GM18526 (cell line): ENCODE data around the gene ST6GAL2.

Experiments used
- POLR2A ChIP-seq: IDR thresholded peaks from 3 replicates; pipeline ENCODE4 v1.6.1; 2011; ENCODE audit not compliant: insufficient read length; ENCODE audit errors: extremely low read depth

The ST6GAL2 gene

DNA sequence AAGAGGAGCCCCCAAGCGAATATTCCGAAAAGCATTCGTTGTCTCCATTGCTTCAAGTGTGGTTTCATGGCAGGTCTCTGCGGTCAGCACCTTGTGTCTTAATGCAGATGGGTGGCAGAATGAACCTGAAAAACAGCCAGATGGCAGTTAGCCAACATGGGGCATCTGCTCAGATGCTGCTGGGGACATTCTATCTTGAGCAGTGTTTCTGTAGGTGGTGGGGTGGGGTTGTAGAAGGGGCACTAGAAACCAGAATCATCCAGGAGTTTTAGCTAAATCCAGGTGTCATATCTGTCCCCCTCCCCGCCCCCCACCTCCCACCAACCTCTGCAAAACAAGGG, 42.1 kb downstream of the ST6GAL2 start:
- TF ChIP-seq POLR2A, result no peak

DNA sequence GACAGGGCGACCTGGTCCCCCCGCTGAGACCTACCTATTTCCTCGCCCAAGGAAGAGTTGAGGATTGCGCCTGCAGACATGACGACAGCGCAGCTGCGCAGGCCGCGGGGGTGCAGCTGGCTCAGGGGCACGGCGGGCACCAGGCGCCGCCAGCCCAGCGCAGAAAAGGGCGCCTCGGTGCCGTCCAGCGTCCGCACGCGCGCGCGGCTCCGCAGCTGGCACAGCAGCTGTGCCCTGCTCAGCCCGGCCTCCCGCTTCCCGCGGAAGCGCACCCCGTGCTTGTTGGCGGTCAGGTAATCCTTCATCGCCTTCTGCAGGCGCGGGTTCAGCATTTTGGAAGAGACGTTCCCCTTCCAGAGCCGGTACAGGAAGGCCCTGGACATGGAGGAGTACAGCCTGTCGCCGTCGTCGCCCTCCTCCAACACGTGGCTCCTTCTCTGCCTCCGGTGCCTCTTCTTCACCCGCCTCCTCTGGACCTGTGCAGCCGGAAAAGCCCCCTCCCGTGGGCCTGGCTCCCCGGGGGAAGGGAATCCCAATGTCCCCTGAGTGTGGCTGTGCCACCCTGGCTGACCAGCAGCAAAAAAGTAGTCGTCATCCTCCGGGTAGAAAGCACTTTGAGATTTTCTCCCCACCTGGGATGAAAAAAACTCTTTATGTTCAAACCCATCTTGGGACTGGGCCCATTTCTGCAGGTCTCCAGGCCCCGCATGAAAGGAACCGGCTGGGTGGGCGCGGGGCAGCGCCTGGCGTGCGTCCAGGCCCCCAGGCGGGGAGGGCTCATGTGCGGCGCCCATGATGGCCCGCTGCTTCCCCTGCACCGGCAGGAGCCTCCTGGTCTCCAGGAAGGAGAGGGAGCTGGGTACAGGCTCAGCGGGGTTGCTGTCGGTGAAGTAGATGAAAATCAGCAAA, 42.7 kb downstream of the ST6GAL2 start:
- TF ChIP-seq POLR2A, result no peak

DNA sequence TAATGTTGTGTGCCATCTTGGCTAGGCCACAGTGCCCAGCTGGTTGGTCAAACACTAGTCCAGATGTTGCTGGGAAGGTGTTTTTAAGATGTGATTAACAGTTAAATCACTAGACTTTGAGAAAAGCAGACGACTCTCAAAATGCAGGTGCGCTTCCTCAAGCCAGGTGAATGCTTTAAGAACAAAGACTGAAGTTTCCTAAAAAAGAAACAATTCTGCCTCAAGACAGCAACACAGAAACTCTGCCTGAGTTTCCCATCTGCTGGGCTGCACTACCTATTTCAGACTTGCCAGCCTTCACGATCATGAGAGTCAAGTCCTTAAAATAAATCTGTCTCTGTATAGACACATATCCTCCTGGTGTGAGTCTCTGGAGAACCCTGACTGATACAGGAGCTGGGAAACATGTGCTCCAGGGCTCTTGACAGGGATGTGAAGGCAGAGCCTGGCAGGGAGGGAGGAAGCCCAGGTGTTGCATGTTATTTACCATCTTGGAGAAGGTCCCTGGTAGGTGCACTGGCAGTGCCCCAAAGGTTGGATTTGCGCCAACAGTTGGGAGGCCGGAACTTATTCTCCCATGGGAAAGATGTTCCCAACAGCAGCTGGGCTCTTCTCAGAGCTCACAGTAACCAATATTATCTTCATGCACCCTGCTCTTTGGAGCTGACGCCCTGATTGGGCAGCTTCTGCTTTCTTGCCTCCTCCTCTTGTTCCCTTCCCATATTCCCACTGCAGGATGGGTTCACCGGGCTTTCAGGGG, 43.9 kb downstream of the ST6GAL2 start:
- TF ChIP-seq POLR2A, result no peak

DNA sequence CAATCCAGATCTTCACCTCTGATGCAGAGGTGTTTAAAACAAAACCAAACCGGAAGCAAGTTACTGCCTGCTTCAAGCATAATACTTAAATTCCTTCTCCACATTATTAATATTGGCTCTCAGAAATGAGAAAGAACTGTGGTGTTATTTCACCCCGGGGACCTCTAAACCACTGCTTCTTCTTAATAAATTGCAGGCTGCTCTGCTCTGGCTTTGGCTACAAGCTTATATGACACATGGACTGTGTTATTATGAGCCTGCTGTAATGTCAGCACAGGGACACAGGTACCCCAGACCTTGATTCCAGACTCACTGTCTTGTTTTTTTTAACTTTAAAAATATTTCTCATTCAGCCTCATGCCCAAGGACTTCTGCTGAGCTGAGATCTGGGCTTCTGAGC, 45.1 kb downstream of the ST6GAL2 start:
- no peak for TF ChIP-seq POLR2A

DNA sequence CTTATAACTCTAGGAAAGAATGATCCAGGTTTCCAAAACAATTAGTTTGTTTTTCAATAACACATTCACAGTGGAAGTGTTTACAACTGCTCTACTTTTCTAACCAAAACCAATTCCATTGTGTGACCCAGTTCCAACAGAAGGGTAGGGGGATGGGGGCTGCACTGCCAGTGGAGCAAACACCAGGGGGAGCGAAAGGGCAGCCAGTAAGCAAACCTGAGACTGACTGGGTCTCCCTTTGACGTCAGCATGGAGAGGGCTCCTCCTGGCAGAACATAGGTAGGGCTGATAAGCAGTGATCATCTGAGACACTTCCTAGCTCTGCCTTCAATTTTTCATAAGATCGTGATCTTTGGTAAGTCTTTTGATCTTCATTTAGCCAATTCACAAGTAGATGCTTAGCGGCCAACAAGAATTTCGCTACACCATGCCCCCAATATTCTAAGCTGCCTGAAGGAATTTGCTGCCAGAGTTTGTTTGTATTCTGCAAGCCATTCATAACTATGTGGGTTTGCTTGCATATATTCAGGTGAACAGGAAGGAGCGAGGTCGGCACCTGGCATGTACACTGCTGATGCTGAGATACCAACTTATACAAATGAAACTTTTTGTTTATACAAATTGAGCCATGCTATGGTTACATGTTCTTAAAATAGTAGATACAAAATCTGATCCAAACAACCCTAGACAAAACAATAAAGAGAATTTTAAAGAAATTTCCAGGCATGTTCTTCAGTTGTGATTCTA, 45.9 kb downstream of the ST6GAL2 start:
- TF ChIP-seq POLR2A, result no peak

DNA sequence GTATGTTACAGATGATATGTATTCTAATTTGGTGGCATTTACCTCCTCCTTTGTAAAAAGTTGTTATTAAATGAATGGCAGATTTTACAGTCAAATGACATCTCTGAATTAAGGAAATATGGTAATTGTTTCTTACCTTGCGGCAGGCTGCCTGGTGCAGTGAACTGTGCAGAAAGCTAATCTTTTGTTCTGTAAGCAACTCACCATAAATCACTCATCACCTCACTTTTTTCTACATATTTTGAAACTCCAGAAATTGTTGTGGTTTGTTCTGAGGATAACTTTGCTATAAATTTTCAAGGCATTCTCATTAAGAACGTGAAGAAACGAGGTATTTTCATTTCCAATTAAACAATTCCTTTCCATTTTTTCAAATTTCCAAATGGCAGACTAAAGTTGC, 52.7 kb downstream of the ST6GAL2 start:
- TF ChIP-seq POLR2A, result no peak

DNA sequence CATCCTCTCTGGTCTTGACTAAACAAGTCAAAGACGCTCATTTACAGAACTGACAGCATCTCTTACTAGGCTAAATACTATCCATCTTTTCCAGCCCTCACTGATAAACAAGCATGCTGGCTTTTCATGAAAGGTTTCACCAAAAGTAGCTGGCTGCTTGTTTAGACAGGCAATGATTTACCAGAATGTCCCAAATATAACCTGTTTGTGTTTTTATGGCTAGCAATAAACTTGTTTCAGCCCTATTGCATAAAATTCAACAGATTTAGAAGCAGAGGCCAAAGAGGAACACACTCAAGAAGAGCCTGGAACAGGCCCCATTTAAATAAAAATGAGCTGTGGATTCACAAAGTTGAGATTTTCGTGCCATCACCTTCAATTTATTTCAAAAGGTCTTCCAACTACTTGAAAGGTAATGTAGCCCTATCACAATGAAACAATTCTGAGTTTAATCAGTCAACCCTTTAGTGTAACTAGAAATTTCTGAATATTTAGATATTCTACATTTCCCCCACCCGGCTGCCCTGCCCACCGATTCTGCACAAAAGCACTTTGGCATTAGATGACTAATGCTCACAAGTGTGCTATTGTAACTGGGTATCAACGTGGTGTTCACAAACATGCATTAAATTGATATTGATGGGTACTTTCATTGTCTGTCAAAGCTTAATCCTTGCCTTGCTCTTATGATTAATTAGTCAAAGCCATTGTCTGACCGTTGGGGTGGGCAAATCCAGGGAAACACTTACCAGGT, 54.0 kb downstream of the ST6GAL2 start:
- TF ChIP-seq POLR2A, result no peak

DNA sequence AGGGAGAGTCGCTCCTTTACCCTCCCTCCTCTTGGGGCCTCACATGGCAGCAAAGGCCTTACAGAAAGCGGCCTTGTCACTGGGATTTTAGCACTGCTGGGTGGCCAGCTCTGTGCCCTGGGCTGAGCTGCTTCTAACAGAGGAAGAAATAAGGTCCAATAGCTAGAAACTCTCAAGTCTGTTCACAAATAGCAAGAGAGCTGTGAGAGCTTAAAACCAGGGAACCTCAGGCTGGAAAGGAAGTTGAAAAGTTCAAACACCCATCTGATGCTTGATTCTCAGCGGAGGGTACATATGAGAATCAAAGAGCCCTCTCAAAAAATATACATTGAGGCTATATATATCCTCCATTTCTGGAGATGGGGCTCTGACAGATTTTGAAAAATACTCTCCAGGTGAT, 54.7 kb downstream of the ST6GAL2 start:
- no peak for TF ChIP-seq POLR2A

DNA sequence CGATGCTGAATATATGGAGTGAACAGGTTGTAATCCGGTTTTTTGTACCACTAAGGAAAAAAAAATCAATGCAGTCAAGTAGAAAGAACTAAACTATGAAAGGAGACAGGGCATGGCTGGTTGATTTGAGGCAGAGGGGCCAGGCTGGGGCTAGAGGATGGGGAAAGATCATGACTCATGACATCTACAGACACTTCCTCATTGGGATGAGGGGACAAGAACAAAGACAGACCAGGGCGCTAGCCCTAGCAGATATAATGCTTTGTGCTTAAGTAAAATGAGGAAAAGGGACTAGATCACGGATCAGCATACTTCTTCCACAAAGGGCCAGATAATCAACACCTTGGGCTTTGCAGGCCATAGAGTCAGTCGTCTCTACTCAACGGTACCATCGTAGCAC, 55.8 kb downstream of the ST6GAL2 start:
- no peak for TF ChIP-seq POLR2A

DNA sequence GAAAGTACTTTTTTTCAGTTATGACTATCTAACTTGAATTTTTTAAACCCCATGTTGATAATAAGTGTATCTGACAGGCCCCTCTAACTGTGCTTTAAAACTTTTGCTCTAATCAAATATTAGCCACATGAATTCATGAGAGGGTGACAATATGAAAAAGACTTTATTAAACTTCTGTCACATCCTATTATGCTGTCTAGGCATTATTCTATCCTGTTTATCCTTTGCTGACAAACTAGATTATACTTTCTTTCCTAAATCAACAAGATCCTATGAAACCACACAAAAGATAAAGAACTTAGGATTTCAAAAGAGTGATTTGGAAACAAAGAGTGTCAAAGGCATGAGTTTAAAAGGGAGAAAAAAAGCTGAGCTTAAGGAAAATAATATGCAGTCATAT, 57.8 kb downstream of the ST6GAL2 start:
- TF ChIP-seq POLR2A, result no peak

DNA sequence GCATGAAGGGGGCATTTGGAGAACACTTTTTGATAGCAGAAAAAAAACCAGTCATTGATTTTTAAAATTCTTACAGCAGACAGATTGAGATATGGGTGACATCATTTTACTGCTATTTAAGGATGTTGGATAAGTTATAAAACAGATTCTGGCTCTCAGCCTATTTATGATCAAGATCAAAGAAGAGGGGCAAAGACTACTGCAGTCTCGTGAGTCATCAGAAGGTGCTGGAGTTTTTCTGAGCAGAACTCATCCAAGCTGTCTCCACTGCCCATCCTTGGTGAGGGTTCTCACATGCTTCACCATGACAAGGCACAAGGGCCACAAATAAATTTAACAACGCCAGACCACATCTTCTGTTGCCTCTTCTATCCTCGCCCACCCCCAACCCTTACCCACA, 58.8 kb downstream of the ST6GAL2 start:
- TF ChIP-seq POLR2A, result no peak

DNA sequence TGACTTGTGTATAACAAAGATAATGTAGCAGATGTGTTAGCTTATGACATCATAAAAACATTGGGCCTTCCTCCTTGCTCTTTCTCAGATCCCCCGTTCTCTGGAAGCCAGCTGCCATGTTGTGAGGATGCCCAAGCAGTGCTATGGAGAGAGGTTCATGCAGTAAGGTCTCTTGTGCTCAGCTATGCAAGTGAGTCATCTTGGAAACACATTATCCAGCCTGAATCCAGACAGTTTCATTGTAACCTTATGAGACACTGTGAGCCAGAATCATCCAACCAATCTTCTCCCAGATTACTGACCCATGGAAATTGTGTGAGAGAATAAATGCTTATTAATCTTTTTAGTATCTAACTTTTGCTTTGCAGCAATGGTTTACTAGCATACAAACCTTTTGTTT, 60.8 kb downstream of the ST6GAL2 start:
- no peak for TF ChIP-seq POLR2A

DNA sequence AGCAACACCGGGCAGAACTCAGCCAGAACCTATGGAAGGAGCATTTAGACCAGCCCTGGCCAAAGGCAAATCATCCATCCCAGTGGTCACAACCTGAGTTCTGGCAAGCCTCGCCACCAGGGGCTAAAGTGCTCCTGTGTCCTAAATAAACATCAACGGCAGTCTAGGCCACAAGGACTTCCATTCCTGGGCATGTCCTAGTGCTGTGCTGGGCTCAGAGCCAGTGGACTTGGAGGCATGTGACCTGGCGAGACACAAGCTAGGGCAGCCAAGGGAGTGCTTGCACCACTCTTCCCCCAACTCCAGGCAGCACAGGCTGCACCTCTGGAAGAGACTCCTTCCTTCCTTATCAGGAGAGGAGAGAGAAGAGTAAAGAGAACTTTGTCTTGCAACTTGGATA, 69.0 kb downstream of the ST6GAL2 start:
- no peak for TF ChIP-seq POLR2A

DNA sequence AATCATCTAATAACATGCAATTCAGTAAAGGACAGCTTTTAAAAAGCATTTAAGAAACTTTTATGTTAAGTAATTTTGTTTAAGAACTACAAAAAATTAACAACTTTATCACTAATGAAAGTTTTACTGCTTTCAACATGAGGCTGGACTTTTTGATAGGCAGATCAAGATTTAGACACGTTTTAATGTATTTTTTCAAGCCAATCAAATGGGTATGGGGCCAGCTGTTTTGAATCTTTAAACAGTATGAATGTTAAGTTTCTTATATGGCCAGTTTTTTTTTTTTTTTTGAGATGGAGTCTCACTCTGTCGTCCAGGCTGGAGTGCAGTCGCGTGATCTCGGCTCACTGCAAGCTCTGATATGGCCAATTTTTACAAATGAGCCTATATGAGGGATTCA, 73.1 kb downstream of the ST6GAL2 start:
- no peak for TF ChIP-seq POLR2A

DNA sequence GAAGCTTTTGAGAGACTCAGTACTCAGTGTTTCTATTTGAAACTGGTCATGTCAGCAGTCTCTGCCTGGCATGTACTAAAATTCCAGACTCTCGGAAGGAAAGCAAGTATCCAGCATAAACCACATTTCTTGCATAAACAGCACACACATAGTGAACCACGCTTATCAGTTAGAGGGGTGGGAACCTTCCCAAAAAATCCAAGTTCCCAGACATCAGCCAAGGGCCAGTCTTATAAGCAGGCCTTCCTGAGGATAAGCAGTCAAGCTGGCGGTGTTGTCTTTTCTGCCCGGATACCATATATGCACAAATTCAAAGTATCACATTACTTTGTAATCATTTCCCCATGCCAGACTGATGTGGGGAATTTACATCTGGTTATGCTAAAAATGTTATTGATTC, 73.6 kb downstream of the ST6GAL2 start:
- TF ChIP-seq POLR2A, result no peak

DNA sequence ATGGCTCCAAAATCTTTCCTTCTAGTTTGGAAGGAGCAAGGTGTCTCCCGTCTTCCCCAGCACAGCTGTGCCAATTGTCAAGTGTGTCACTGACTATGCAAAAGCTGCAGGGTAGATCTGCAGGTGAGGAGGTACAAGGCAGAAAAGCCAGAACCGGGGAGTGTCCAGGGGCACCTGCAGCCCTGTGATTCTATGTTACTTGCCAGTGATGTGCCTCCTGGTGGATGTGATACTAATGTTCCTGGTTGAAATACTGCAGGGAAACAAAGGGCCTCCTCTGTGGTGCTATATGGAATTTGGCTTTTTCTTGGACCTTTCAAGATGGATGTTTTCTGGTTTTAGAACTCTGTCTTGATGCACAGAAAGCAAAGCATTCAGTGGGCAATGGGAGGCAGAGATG, 80.3 kb downstream of the ST6GAL2 start:
- TF ChIP-seq POLR2A, result no peak

DNA sequence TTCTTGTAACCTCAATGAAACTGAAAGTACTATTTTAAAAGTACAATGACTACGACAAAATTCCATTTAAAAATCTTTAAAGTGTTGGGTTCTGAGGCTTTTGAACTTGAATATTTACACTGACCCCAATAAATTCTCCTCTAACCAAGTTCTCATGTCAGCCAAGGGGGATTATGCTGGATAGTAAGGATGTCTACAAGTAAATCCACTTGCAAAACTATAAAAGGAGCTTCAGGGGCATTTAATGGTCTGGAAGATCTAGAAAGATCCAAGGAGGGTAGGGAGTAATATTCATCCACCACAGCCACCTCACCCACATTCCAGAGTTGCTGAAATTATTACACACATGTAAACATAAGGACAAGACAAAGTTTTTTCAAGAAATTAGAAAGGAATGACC, 81.8 kb downstream of the ST6GAL2 start:
- TF ChIP-seq POLR2A, result no peak
